Fibroblast of lung (primary cell): Measurements from ENCODE around the gene FCER2. TPM values are rescaled to one million over a fixed set of nuclear protein-coding genes. Genes with fewer than 3 reads are reported as not detected.

ENCODE experiments used
- DNase-seq, 2 donors: peaks; one replicate each; pipeline versions ENCODE4 v3.0.0 to v3.0.0-alpha.2; 2010; ENCODE audit warnings: low read depth in 2 of 2
- H2AFZ ChIP-seq: 2 replicates; pipeline ENCODE4 v1.5.1; 2012; ENCODE audit warnings: low read length, control low read depth, inconsistent platforms
- H3K27ac ChIP-seq: 2 replicates; pipeline ENCODE4 v1.5.1; 2011; ENCODE audit warnings: low read length, control low read depth; ENCODE audit not compliant: insufficient read depth
- H3K27me3 ChIP-seq: 2 replicates; pipeline ENCODE4 v1.5.1; 2011; ENCODE audit warnings: mild to moderate bottlenecking, low read length; ENCODE audit not compliant: control insufficient read depth, insufficient read depth
- H3K36me3 ChIP-seq: 2 replicates; pipeline ENCODE4 v1.5.1; 2011; ENCODE audit warnings: low read length; ENCODE audit not compliant: control insufficient read depth, insufficient read depth
- H3K4me1 ChIP-seq: 2 replicates; pipeline ENCODE4 v1.5.1; 2011; ENCODE audit warnings: low read length; ENCODE audit not compliant: control insufficient read depth, insufficient read depth; ENCODE audit errors: extremely low read depth
- H3K4me2 ChIP-seq: 2 replicates; pipeline ENCODE4 v1.5.1; 2011; ENCODE audit warnings: low read length, control low read depth; ENCODE audit not compliant: insufficient read depth; ENCODE audit errors: extremely low read depth
- H3K4me3 ChIP-seq, 4 experiments: fragments of 200-600 bp in 1 of 4; sonication (generic) in 1 of 4; replicated peaks in 1 of 4; 2 replicates each; pipeline ENCODE4 v1.5.1; 2011 to 2016; ENCODE audit warnings: low read length in 4 of 4, low read depth in 3 of 4, mild to moderate bottlenecking in 3 of 4, control low read depth in 2 of 4, inconsistent platforms in 1 of 4, mixed read lengths in 1 of 4; ENCODE audit not compliant: insufficient read depth in 1 of 4; ENCODE audit errors: control extremely low read depth in 1 of 4
- H3K79me2 ChIP-seq: 2 replicates; pipeline ENCODE4 v1.5.1; 2012; ENCODE audit warnings: mild to moderate bottlenecking, low read length, inconsistent platforms; ENCODE audit not compliant: control insufficient read depth, insufficient read depth
- H3K9ac ChIP-seq: 2 replicates; pipeline ENCODE4 v1.5.1; 2011; ENCODE audit warnings: mild to moderate bottlenecking, low read length, control low read depth; ENCODE audit not compliant: insufficient read depth
- H3K9me3 ChIP-seq: 2 replicates; pipeline ENCODE4 v1.5.1; 2012; ENCODE audit warnings: low read depth, low read length; ENCODE audit not compliant: control insufficient read depth, insufficient read depth
- H4K20me1 ChIP-seq: 2 replicates; pipeline ENCODE4 v1.5.1; 2011; ENCODE audit warnings: low read length; ENCODE audit not compliant: control insufficient read depth, insufficient read depth; ENCODE audit errors: extremely low read depth
- EZH2 ChIP-seq: IDR thresholded peaks from 2 replicates; pipeline ENCODE4 v1.5.1; 2012; ENCODE audit warnings: low read length, control low read depth, mild to moderate bottlenecking; ENCODE audit errors: missing control alignments
- polyA plus RNA-seq, 2 donors: library from polyadenylated mRNA; depleted of rRNA in 1 of 2; stranded (reverse) in 1 of 2; unstranded in 1 of 2; fragments of >200 nt; gene quantifications; 2 replicates each; pipeline ENCODE4 v1.2.1, GENCODE V29; 2011 to 2012; ENCODE audit warnings: missing spikeins in 1 of 2
- total RNA-seq: library from RNA; depleted of rRNA; stranded (reverse); fragments of >200 nt; gene quantifications from 2 replicates; pipeline ENCODE4 v1.2.1, GENCODE V29; 2014
- TF ChIP-seq, protein P1 (sequence below), 2 donors: IDR thresholded peaks in 1 of 2; conservative IDR thresholded peaks in 1 of 2; 1 replicate in 1 of 2; 2 replicates in 1 of 2; pipeline ENCODE4 v1.5.1; 2011 to 2012; ENCODE audit warnings: low read length in 2 of 2, control low read depth in 1 of 2, inconsistent platforms in 1 of 2, low read depth in 1 of 2, mild to moderate bottlenecking in 1 of 2

Gene FCER2
- total and polyA plus RNA-seq, 2 donors (not counting 1 experiment from before 2014, with no cell fraction given), result not detected

DNA sequence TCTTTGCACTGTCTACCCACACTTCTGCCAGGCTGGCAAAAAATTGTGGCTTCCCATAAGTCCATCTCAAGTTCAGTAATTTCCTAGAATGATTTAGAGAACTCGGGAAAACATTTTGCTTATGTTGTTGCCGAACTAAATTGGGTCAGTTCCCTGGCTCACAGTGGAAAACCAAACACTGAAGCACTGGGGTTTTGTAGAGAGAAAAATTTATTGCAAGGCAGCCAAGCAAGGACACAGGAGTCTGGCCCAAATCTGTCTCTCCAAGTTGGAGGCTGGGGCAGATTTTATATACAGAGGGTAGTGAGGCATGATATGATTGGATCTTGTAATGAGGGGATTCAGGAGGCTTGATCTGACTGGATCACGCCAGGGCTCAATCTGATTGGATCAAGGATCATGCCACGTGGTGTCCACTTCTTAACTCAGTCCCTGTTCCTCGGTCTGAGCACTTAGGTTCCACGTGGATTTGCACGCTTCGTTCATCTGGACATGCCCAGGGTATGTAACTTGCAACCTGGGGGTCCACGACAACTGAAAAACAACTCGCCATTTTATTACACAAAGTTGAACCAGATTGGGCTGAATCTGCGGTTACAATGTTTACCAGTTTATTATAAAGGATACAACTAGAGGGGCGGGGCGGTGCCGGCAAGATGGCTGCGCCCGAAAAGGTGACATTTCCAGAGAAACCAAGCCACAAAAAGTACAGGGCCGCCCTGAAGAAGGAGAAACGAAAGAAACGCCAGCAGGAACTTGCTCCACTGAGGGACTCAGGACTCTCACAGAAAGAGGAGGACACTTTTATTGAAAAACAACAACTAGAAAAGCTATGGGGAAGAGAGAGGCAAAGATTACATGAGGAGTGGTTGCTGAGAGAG is 38.1 kb upstream of the FCER2 start:
- no peak overlapping the region for H2AFZ ChIP-seq
- no peaks in the 10 kb centered on the region for H3K36me3 ChIP-seq
- H3K4me1 ChIP-seq, result no peaks in the 10 kb centered on the region
- no peaks in the 10 kb centered on the region for H3K9me3 ChIP-seq
- no peak for DNase-seq
- H3K9ac ChIP-seq, result no peak overlapping the region
- TF ChIP-seq, protein P1, sequence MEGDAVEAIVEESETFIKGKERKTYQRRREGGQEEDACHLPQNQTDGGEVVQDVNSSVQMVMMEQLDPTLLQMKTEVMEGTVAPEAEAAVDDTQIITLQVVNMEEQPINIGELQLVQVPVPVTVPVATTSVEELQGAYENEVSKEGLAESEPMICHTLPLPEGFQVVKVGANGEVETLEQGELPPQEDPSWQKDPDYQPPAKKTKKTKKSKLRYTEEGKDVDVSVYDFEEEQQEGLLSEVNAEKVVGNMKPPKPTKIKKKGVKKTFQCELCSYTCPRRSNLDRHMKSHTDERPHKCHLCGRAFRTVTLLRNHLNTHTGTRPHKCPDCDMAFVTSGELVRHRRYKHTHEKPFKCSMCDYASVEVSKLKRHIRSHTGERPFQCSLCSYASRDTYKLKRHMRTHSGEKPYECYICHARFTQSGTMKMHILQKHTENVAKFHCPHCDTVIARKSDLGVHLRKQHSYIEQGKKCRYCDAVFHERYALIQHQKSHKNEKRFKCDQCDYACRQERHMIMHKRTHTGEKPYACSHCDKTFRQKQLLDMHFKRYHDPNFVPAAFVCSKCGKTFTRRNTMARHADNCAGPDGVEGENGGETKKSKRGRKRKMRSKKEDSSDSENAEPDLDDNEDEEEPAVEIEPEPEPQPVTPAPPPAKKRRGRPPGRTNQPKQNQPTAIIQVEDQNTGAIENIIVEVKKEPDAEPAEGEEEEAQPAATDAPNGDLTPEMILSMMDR (conservative IDR thresholded peaks at IDR 0.05 in 1 of 2, IDR thresholded peaks at IDR 0.05 in 1 of 2; ENCODE audit: low read depth in 1 of 2, low read length in 2 of 2), result no peak
- no peak for TF ChIP-seq EZH2
- H3K4me3 ChIP-seq, result no peak overlapping the region
- H4K20me1 ChIP-seq, result no peaks in the 10 kb centered on the region
- H3K27ac ChIP-seq, result no peak overlapping the region
- no peak overlapping the region for H3K4me2 ChIP-seq
- no peaks in the 10 kb centered on the region for H3K79me2 ChIP-seq
- H3K27me3 ChIP-seq, result no peaks in the 10 kb centered on the region

- Histone ChIP-seq H3K4me1 (no peaks in the 10 kb centered on the region), H2AFZ (no peak overlapping the region), H3K4me2 (no peak overlapping the region), H3K27me3 (no peaks in the 10 kb centered on the region), H3K36me3 (no peaks in the 10 kb centered on the region), H3K79me2 (no peaks in the 10 kb centered on the region), H3K9me3 (no peaks in the 10 kb centered on the region), H4K20me1 (no peaks in the 10 kb centered on the region), H3K27ac (no peak overlapping the region), H3K4me3 (no peak overlapping the region), H3K9ac (no peak overlapping the region)
- TF ChIP-seq, protein P1 (conservative IDR thresholded peaks at IDR 0.05 in 1 of 2, IDR thresholded peaks at IDR 0.05 in 1 of 2; ENCODE audit: low read depth in 1 of 2, low read length in 2 of 2), result no peak
- TF ChIP-seq EZH2, result no peak
- no peak for DNase-seq
Observed at GRCh38 chr19:7739211-7739755, 37.4 kb upstream of the FCER2 start.

DNA sequence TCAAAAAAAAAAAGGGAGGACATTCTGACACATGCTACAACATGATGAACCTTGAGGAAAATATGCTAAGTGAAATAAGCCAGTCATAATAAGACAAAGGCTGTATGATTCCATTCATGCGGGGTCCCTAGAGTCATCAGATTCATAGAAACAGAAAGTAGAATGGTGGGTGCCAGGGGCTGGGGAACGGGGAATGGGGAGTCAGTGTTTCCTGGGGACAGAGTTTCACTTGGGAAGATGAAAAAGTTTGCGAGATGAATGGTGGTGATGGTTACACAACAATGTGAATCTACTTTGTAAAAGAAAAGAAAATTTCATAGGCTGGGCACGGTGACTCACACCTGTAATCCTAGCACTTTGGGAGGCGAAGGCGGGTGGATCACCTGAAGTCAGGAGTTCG is 36.1 kb upstream of the FCER2 start:
- Histone ChIP-seq H2AFZ (no peak overlapping the region), H4K20me1 (no peaks in the 10 kb centered on the region), H3K79me2 (no peaks in the 10 kb centered on the region), H3K4me3 (no peak overlapping the region), H3K27me3 (no peaks in the 10 kb centered on the region), H3K4me1 (no peaks in the 10 kb centered on the region), H3K9me3 (no peaks in the 10 kb centered on the region), H3K4me2 (no peak overlapping the region), H3K36me3 (no peaks in the 10 kb centered on the region), H3K27ac (no peak overlapping the region), H3K9ac (no peak overlapping the region)
- DNase-seq, result no peak
- TF ChIP-seq, protein P1 (conservative IDR thresholded peaks at IDR 0.05 in 1 of 2, IDR thresholded peaks at IDR 0.05 in 1 of 2; ENCODE audit: low read depth in 1 of 2, low read length in 2 of 2), result no peak
